ENCODE results near the gene OBSL1.

Gene OBSL1

DNA sequence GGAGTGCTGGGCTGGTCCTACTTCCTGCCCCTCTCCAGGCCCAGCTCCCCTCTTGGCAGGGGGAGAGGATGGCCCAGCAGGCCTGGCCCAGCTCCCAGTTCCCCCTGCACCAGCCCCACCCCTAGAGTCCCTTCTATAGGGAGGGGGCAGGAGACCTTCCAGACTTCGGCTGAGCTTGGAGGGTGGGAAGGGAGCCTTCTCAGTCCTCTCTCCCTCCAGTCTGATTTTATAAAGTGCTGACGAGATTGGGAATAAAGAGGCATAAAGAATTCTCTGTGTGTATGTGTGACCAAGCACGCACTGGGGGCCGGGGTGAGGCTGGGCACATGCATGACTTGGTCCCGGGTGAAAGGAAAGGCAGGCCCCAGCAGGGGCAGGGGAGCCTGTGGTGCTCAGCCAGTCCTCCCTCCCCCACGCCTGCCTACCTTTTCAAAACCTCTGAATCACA lies 32.8 kb downstream of the OBSL1 start:
- no peaks in the 10 kb centered on the region for H3K36me3 ChIP-seq (ENCODE audit: insufficient read depth, low read length)
- H3K79me2 ChIP-seq (ENCODE audit: insufficient read depth, low read length) = no peaks in the 10 kb centered on the region
- no peaks in the 10 kb centered on the region for H3F3A ChIP-seq (ENCODE audit: low read depth)
- peaks cover 10% of the 10 kb centered on the region for H3K4me1 ChIP-seq (ENCODE audit: insufficient read depth, low read length, poor library complexity, severe bottlenecking)
- TF ChIP-seq EZH2phosphoT487 (IDR thresholded peaks at IDR 0.05; ENCODE audit: borderline replicate concordance) = no peak
- TF ChIP-seq, protein P1, sequence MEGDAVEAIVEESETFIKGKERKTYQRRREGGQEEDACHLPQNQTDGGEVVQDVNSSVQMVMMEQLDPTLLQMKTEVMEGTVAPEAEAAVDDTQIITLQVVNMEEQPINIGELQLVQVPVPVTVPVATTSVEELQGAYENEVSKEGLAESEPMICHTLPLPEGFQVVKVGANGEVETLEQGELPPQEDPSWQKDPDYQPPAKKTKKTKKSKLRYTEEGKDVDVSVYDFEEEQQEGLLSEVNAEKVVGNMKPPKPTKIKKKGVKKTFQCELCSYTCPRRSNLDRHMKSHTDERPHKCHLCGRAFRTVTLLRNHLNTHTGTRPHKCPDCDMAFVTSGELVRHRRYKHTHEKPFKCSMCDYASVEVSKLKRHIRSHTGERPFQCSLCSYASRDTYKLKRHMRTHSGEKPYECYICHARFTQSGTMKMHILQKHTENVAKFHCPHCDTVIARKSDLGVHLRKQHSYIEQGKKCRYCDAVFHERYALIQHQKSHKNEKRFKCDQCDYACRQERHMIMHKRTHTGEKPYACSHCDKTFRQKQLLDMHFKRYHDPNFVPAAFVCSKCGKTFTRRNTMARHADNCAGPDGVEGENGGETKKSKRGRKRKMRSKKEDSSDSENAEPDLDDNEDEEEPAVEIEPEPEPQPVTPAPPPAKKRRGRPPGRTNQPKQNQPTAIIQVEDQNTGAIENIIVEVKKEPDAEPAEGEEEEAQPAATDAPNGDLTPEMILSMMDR (conservative IDR thresholded peaks at IDR 0.05; ENCODE audit: low read length) = no peak
- no peaks in the 10 kb centered on the region for H3K9me2 ChIP-seq (replicated peaks; ENCODE audit: low read depth, low read length)
- peaks cover 7% of the 10 kb centered on the region for H4K20me1 ChIP-seq (ENCODE audit: insufficient read depth, low read length, poor library complexity, severe bottlenecking)
- no peak overlapping the region for H3K4me3 ChIP-seq (ENCODE audit: low read length, poor library complexity, severe bottlenecking)
- H2AFZ ChIP-seq (ENCODE audit: low read length) = no peak overlapping the region
- H3K9ac ChIP-seq (ENCODE audit: low read depth, low read length, poor library complexity, severe bottlenecking) = no peak overlapping the region
- no peaks in the 10 kb centered on the region for H3K9me3 ChIP-seq (ENCODE audit: insufficient read depth, low read depth, low read length)
- no peaks in the 10 kb centered on the region for H3K27me3 ChIP-seq (ENCODE audit: insufficient read depth, low read length, poor library complexity, severe bottlenecking)
- no peak overlapping the region for H3K4me2 ChIP-seq (ENCODE audit: low read depth, low read length, poor library complexity, severe bottlenecking)

DNA sequence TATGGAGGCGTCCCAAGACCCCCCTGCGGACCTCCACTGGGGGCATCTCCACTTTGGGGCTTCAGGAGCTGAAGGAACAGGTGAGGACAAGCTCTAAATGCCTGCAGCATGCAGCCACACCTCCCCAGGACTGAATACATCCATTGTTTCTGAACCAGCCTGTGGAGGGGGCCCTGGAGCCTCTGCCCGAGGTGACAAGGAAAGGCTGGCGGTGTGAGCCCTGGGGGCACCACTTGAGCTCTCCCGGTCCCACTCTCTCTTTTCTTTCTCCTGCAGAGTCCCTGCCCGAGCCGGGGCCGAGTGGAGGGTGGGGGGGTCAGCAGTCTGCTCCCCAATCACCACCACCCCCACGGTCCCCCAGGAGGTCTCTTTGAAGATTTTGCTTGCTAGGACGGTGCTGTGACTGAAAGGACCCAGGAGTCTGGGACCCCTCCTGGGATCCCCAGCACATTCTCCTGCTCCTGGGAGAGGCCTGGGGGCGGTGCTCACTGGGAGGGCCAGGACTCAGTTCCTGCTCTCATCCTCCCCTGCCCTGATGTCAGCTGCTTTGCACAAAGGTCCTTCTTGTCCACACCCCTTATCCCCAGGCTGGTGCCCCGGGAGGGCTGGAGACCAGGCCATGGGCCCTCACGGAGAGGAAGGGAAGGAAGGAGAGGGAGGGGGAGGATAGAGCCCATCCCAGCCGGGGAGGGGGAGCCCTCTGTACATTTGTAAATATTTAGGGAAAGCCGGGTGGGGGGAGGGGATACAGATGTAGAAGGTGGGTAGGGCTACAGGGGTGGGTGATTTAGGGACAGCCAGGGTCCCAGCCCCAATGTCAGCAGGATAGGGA lies 33.5 kb downstream of the OBSL1 start:
- Histone ChIP-seq H3K36me3 (ENCODE audit: insufficient read depth, low read length) (no peaks in the 10 kb centered on the region), H2AFZ (ENCODE audit: low read length) (no peak overlapping the region), H3F3A (ENCODE audit: low read depth) (no peaks in the 10 kb centered on the region), H3K79me2 (ENCODE audit: insufficient read depth, low read length) (no peaks in the 10 kb centered on the region), H3K4me1 (ENCODE audit: insufficient read depth, low read length, poor library complexity, severe bottlenecking) (peaks cover 6% of the 10 kb centered on the region), H3K4me3 (ENCODE audit: low read length, poor library complexity, severe bottlenecking) (no peak overlapping the region), H3K27me3 (ENCODE audit: insufficient read depth, low read length, poor library complexity, severe bottlenecking) (no peaks in the 10 kb centered on the region), H3K9me3 (ENCODE audit: insufficient read depth, low read depth, low read length) (no peaks in the 10 kb centered on the region), H3K9me2 (replicated peaks; ENCODE audit: low read depth, low read length) (no peaks in the 10 kb centered on the region), H4K20me1 (ENCODE audit: insufficient read depth, low read length, poor library complexity, severe bottlenecking) (peaks cover 6% of the 10 kb centered on the region), H3K4me2 (ENCODE audit: low read depth, low read length, poor library complexity, severe bottlenecking) (no peak overlapping the region), H3K9ac (ENCODE audit: low read depth, low read length, poor library complexity, severe bottlenecking) (no peak overlapping the region)
- TF ChIP-seq, protein P1 (conservative IDR thresholded peaks at IDR 0.05; ENCODE audit: low read length) = no peak
- TF ChIP-seq EZH2phosphoT487 (IDR thresholded peaks at IDR 0.05; ENCODE audit: borderline replicate concordance) = no peak

DNA sequence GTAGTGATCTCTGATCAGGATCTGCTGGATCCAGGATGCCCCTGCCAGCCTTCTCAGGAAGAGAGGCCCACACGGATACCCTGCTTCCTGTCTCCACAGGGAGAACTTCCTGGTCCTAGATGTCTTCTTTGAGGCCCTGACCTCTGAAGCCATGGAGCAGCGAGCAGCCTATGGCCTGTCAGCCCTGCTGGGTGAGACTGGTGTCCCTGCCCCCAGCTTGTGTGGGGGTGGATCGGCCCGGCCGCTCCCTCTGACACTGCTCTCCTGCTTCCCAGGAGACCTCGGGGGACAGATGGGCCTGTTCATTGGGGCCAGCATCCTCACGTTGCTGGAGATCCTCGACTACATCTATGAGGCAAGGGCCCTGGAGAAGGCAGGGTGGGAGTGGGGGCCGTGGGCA lies 34.4 kb downstream of the OBSL1 start:
- H3K4me2 ChIP-seq (ENCODE audit: low read depth, low read length, poor library complexity, severe bottlenecking) = no peak overlapping the region

More for the DNA sequence above, 34.4 kb downstream of the OBSL1 start:
- no peak overlapping the region for H3K9ac ChIP-seq (ENCODE audit: low read depth, low read length, poor library complexity, severe bottlenecking)
- no peaks in the 10 kb centered on the region for H3K27me3 ChIP-seq (ENCODE audit: insufficient read depth, low read length, poor library complexity, severe bottlenecking)
- H3K4me3 ChIP-seq (ENCODE audit: low read length, poor library complexity, severe bottlenecking) = no peak overlapping the region
- no peaks in the 10 kb centered on the region for H4K20me1 ChIP-seq (ENCODE audit: insufficient read depth, low read length, poor library complexity, severe bottlenecking)
- H3K79me2 ChIP-seq (ENCODE audit: insufficient read depth, low read length) = no peaks in the 10 kb centered on the region
- no peaks in the 10 kb centered on the region for H3K4me1 ChIP-seq (ENCODE audit: insufficient read depth, low read length, poor library complexity, severe bottlenecking)
- H3F3A ChIP-seq (ENCODE audit: low read depth) = no peaks in the 10 kb centered on the region
- H2AFZ ChIP-seq (ENCODE audit: low read length) = no peak overlapping the region
- TF ChIP-seq, protein P1 (conservative IDR thresholded peaks at IDR 0.05; ENCODE audit: low read length) = no peak
- TF ChIP-seq EZH2phosphoT487 (IDR thresholded peaks at IDR 0.05; ENCODE audit: borderline replicate concordance) = no peak
- no peaks in the 10 kb centered on the region for H3K36me3 ChIP-seq (ENCODE audit: insufficient read depth, low read length)
- no peaks in the 10 kb centered on the region for H3K9me2 ChIP-seq (replicated peaks; ENCODE audit: low read depth, low read length)
- no peaks in the 10 kb centered on the region for H3K9me3 ChIP-seq (ENCODE audit: insufficient read depth, low read depth, low read length)
